SH-SY5Y (cell line): ENCODE data around the gene MAGIX.

Source experiments
- GATA2 ChIP-seq: IDR thresholded peaks from 2 replicates; pipeline ENCODE4 v1.6.1; 2011; ENCODE audit warnings: mild to moderate bottlenecking, low read depth, low read length
- GATA3 ChIP-seq: IDR thresholded peaks from 2 replicates; pipeline ENCODE4 v1.6.1; 2011; ENCODE audit warnings: low read depth, mild to moderate bottlenecking, low read length, moderate library complexity

- TF ChIP-seq GATA3 = no peak
- TF ChIP-seq GATA2 = no peak
Measured at GRCh38 chrX:49210406-49210805, 47.8 kb downstream of the MAGIX start.
